ENCODE results near the gene PLD6.

Gene PLD6

GRCh38 chr17:17152385-17152784, 53.7 kb downstream of the PLD6 start:
- peak; percentile 9 for DNase-seq

- DNase-seq: peak; percentile 91
These were observed 54.2 kb downstream of the PLD6 start for GRCh38 chr17:17151962-17152361.

GRCh38 chr17:17151541-17151940, 54.6 kb downstream of the PLD6 start:
- DNase-seq: peak; percentile 70

DNA sequence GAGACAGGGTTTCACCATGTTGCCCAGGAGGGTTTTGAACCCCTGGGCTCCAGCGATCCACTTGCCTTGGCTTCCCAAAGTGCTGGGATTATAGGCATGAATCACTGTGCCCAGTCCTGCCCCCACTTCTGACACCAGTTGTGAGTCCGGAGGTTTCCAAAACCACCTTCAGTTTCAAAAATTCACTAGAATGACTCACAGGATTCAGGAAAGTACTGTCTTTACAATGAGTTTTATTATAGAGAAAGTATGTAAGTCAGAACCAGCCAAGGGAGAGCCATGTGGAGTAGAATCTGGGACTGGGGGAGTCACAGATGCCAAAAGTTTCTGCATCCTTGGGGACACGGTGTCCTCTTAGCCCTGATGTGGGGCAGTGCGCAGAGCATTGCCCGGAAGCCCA, 55.1 kb downstream of the PLD6 start:
- peak; percentile 89 for DNase-seq

Measured in fibroblast of skin of right quadriceps (primary cell).